Activated CD8-positive, alpha-beta memory T cell treated with anti-CD3 and anti-CD28 coated beads for 1 hour (primary cell): ENCODE results near the gene PLP2.
"Not testable (repeated sequence)": the region's sequence is repeated elsewhere in the genome, so short reads cannot be mapped to it uniquely, and the experiment has no call there.

Experiments
- DNase-seq, 2 donors: peaks; one replicate each; pipeline ENCODE4 v3.0.0-alpha.2; 2020; ENCODE audit warnings: low read depth in 1 of 2; ENCODE audit errors: extremely low read depth in 1 of 2

PLP2 gene, protein sequence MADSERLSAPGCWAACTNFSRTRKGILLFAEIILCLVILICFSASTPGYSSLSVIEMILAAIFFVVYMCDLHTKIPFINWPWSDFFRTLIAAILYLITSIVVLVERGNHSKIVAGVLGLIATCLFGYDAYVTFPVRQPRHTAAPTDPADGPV

DNA sequence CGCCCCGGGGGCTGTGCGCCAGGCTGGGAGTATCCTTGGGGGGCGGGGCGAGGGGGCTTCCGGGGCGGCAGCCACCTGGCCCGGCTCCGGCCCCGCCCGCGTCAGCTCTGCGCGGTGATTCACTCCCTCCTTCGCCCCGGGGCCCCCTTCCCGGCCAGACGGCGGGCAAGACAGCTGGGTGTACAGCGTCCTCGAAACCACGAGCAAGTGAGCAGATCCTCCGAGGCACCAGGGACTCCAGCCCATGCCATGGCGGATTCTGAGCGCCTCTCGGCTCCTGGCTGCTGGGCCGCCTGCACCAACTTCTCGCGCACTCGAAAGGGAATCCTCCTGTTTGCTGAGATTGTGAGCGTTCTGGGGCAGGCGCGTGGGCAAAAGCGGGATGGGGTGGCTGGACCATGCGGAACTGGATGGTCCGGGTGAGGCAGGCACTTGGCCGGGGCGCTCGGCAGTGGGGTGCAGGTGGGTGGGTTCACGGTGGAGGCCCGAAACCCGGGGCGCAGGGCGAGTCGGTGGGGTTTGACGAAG lies at the start of gene PLP2:
PLP2 (plus strand) TSS at position 147 of the 528 bp plus-strand sequence; CDS start at position 250, 103 bp downstream.
- DNase-seq, result peak; percentile 54 to 65

DNA sequence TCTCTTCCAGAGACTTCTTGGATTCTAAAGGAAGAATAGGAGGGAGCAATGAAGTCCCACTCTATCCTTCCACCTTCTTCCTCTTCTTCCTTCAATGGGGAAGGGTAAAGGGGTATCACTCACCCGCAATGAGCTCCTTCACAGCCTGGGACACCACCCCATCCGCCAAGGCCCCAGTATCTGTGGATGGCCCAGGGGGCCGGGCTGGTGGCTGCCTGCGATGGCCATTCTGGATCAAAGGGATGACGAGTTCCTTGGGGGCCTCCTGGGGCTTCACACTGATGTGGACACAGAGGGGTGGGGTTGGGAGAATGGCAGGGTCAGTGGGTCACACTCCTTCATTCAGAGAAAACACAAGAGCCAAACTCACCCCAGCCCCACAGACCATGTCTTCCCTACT lies 49.2 kb upstream of the PLP2 start:
- no peak for DNase-seq

DNA sequence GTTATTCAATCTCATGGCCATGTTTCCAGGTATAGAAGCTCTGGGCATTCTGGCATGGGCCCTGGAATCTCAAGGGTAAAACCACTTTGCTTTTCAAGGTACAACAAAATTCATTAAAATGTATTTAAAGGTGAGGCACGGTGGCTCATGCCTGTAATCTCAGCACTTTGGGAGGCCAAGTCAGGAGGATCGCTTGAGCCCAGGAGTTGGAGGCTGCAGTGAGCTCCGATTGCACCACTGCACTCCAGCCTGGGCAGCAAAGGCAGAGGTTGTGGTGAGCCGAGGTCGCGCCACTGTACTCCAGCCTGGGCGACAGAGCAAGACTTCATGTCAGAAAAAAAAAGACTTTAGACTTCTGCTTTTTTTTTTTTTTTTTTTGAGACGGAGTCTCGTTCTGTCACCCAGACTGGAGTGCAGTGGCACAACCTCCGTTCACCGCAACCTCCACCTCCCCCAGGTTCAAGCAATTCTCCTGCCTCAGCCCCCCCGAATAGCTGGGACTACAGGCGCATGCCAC lies 43.9 kb upstream of the PLP2 start:
- not testable (repeated sequence) for DNase-seq

DNA sequence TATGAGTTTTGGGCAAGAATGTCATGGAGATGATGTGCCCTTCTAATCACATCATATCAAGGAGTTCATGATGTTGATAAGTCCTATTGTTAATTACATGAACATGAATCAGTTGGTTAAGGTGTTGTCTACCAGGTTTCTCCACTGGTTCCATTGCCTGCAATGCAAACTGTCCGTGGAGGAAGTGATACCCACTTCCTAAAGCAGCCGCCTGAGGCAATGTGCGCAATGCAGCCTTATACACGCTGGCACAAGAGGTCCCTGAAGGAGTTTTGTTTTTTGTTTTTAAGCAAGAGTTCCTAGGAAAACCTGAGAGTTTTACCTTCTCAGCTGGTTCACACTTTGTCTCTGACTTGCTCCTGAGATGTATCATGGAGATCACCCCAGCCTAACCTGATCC lies 42.3 kb upstream of the PLP2 start:
- DNase-seq, result no peak

DNA sequence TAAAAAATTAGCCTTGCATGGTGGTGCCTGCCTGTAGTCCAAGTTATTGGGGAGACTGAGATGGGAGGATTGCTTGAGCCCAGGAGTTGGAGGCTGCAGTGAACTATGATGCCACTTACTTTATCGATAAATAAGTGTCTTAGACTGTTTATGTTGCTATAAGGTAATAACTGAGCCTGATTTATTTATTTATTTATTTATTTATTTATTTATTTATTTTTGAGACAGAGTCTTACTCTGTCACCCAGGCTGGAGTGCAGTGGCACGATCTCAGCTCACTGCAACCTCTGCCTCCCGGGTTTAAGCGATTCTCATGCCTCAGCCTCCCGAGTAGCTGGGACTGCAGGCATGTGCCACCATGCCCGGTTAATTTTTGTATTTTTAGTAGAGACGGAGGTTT lies 39.4 kb upstream of the PLP2 start:
- not testable (repeated sequence) for DNase-seq

DNA sequence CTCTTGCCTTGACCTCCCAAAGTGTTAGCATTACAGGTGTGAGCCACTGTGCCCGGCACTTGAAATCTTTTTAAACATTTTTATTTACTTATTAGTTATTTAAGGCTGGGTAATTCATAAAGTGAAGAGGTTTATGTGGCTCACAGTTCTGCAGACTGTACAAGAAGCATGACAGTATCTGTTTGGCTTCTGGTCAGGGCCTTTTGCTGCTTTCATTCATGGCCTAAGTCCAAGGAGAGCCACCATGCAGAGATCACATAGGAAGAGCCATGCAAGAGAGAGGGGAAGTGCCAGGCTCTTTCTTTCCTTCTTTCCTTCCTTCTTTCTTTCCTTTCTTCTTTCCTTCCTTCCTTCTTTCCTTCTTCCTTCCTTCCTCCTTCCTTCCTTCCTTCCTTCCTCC lies 37.9 kb upstream of the PLP2 start:
- DNase-seq, result no peak

DNA sequence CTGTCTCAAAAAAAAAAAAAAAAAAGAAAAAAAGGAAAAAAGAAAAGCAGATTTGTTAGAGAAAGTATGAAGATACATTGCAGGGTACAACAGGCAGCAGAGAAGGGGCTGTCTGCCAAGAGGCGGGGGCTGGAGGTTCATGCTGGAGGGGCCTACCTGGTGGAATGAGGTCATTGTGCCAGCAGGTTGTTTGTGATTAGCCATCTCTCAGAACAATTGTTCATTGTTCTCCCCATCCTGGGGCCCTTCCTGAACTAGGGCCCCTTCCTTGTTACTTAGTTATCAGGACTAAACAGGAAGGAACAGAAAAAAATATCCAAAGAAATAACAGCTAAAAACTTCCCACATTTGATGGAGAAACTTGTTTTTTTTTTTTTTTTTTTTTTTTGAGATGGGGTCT lies 34.2 kb upstream of the PLP2 start:
- no peak for DNase-seq

DNA sequence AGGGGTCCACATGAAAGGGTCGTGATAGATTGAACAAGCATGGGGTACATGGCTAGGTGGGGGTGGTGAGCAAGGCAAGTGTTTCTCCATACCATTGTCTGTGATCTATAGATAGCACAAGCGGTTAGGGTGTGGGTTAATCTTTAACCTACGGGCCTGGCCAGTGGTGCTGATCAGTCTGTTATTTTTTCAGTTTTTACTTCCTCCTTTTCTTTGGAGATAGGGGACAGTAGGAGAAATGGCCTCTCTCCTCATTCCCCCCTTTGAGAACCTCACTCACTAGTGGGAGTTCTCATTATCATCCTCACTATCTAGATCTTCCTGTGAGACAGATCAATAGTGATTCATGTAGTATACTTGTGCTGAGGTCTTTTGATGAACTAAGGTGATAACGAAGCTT lies 32.0 kb upstream of the PLP2 start:
- DNase-seq, result no peak

DNA sequence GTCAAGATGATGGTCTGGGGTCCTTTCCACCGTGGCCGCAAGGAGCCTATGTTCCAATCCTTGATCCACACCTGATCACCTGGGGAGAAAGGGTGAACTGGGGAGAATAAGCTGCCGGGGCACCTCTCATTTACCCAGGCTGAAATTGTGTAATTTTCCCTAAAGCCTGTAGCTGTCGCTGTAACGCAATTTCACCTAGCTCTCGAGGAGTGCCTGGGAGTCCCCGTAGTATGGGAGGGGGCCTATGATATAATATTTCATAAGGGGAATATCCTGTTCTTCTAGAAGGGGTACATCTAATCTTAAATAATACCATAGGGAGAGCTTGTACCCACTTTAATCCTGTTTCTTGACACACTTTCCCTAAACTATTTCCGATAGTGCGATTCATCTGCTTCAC lies 29.4 kb upstream of the PLP2 start:
- DNase-seq, result not testable (repeated sequence)

DNA sequence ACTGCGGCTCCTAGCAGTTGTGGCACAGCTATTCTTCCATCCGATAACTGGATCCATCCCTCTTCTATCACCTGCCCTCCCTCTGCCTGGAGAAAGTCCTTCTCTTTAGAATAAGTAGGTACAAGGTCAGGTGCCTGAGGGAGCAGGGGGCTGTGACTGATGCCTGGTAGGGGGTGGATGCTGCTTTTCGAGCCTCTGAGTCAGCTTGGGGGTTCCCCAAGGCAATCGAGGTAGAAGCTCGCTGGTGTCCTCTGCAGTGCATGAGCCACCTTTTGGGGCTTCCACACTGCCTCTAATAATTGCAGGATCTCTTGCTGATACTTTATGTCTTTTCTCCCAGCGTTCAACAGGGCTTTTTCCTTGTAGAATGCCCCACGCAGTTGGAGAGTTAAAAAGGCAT lies 28.5 kb upstream of the PLP2 start:
- not testable (repeated sequence) for DNase-seq

DNA sequence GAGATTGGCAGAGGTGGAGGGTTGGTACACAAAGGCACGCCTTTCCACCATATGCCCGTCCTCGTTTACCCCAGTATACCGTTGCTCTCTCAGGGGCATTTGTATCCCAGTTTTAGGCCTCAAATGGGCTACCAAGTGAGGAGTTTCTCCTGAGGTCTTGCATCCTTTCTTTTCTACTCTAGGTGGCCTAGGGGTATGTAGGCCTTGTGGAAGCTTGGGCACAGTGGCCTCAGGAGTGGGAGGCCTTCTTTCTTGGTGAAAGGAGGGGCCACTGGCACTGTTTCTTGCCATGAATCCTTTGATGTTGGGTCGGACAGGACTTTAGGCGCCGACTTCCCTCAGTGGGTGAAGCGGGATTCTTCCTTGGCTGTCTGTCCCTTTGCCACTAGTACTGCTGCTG lies 24.4 kb upstream of the PLP2 start:
- DNase-seq, result no peak

DNA sequence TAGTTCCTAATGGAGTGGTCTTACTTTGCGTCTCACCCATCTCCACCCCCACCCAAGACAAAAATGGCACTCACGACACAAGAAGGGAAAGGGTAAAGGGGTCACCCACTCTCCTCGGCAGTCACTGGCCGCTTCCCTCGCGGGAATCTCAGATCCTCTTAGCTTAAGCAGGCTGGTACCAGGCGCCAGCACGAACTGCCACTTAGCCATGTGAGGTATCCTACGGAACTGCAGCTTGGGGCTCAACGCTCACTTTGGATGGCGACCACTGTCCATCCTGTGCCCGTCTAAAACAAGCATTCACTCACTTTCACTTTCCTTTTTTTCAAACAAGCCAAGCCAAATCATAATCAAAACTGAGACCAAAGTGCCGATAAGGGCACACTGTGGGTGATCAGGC lies 23.8 kb upstream of the PLP2 start:
- DNase-seq, result no peak

DNA sequence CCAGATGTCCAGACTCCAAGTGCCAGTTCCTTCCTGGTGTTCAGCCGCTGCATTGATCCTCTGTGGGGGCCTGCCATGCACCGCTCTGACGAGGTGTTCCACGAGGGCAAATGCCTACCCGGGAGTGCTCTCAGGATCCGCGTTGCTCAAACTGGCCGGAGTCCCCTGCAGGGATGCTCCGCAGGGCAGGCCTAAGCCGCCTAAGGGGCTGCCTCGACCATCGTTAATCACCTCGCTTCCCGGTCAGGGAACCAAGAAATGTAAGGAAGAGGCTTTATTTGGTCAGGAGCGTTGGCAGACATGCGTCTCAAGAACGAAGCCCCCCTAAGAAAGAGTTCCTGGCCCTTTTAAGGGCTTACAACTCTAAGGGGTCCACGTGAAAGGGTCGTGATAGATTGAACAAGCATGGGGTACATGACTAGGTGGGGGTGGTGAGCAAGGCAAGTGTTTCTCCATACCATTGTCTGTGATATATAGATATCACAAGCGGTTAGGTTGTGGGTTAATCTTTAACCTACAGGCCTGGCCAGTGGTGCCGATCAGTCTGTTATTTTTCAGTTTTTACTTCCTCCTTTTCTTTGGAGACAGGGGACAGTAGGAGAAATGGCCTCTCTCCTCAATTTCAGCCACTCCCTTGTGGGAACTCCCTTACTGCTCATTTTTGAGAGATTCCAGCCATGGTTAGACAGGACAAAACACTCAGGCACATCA lies 23.2 kb upstream of the PLP2 start:
- DNase-seq, result not testable (repeated sequence)

DNA sequence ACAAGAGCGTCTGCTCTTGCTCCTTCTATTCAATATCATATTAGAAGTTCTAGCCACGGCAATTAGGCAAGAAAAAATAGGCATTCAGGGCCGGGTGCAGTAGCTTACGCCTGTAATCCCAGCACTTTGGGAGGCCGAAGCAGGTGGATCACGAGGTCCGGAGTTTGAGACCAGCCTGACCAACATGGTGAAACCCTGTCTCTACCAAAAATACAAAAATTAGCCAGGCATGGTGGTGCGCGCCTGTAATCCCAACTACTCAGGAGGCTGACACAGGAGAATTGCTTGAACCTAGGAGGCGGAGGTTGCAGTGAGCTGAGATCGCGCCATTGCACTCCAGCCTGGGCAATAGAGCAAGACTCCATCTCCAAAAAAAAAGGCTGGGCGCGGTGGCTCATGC lies 22.4 kb upstream of the PLP2 start:
- DNase-seq, result not testable (repeated sequence)

DNA sequence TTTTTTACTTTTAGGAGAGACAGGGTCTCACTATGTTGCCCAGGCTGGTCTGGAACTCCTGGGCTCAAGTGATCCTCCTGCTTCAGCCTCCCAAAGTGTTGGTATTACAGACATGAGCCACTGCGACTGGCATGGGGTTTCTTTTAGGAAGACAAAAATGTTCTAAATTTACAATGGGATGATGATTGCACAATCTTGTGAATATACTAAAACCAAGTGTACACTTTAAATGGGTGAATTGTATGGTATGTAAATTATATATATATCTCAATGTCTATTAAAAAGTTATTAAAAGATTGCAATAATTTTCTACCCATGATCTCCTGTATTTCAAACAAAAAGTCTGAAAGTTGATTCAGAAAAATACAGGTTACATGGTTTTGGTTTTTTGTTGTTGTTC lies 18.2 kb upstream of the PLP2 start:
- no peak for DNase-seq

DNA sequence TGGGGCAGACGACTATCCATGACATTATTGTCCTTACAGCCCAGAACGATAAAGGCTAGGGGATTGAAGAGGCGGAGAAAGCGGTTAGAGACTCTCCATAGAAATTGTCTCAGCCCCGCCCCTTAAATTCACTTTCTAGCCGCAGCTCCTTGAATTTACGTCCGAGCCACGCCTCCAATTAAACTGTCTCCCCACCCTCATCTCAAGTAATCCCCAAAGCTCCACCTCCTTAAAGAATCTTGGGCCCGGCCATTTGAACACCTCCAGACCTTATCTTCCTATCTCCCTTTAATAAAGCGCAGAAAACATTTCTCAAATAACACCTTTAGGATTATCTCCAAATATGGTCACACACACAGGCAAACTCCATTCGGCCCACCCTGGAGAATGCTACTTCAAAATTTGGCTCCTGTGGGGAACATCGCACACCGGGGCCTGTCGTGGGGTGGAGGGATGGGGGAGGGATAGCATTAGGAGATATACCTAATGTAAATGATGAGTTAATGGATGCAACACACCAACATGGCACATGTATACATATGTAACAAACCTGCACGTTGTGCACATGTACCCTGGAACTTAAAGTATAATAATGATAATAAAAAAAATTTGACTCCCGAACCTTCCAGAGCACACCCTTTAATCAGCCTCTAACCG lies 16.3 kb upstream of the PLP2 start:
- no peak for DNase-seq

DNA sequence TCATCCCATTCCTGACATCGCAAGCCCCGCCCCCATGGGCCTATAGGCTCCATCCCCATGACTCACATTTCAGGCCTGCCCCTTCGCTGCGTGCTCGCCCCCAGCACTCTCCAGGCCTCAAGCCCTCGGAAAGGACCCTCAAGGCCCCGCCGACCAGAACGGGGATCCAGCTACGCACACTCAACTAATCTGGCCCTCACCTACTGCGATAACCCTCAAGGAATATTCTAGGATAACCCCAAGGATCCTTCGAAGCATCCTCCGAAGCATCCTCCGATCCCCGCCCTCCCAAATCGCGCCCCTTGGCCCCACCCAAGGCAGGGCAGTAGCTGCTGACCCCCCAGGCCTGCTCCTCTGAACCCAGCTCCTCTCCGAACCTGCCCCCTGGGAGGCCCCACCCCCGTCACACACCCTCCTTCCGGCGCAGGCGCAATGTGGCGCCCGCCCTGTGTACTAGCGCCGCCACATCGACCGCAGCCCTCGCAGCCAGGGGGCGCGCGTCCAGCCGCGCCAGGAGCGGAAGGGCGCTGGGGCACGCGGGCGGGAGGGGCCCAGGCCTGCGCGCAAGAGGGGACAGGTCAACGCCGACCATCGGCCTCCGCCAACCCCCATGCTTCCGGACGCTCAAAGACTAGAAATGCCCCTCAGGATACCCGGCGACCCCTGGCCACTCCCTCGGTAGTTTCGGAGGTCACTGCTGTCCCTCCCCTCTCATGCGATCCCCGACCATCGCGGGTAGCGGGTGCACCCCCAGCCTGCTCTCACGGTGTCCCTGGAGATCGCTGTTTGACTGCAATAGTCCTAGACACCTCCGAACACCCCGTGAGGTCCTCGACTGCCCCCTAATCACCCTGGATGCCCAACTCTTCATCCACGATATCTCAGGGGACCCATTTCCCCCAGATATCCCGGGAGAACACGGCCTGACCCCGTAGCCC lies 15.5 kb upstream of the PLP2 start:
- DNase-seq, result peak; percentile 52 to 79

DNA sequence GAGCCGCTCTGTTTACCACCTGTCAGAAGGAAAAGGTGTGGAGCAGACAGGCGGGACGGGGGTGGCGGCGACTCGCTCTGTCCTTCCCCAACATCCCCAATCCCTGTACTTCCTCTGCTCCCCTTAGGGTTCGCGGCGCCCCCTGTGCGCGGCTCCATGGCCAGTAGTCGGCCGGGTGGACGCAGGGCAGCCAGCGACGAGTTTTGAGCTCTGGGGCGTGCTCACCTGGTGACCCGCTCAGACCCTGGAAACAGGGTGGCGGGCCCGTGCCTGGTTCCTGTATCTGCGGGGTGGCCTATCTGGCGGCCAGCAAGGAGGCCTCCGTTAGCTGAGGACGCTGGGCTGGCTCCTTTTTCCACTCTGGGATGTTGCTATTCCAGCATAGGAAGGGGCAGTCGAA lies 14.5 kb upstream of the PLP2 start:
- no peak for DNase-seq

DNA sequence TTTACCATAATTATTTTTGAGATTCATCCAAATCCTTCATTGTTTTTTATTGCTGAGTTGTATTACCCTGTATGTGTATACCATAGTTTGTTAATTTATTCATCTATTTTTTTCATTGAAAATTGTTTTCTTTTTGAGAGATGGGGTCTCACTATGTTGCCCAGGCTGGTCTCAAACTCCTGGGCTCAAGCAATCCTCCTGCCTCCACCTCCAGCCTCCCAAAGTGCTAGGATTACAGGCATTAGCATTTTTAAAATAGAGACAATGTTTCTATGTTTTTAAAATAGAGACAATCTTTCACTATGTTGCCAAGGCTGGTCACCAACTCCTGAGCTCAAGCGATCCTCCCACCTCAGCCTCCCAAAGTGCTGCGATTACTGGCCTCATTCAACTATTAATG lies 10.8 kb upstream of the PLP2 start:
- no peak for DNase-seq

DNA sequence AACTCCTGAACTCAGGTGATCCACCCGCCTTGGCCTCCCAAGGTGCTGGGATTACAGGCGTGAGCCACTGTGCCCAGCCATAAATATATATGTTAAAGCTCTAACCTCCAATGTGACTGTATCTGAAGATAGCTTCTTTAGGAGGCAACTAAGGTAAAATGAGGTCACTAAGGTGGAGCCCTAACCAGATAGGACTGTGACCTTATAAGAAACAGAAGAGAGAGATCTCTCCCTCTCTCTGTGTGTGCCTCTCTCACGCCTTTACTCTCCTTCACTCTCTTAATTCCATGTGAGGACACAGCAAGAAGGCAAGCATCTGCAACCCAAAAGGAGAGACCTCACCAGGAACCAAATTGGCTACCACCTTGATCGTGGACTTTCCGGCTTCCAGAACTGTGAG lies 10.1 kb upstream of the PLP2 start:
- no peak for DNase-seq

DNA sequence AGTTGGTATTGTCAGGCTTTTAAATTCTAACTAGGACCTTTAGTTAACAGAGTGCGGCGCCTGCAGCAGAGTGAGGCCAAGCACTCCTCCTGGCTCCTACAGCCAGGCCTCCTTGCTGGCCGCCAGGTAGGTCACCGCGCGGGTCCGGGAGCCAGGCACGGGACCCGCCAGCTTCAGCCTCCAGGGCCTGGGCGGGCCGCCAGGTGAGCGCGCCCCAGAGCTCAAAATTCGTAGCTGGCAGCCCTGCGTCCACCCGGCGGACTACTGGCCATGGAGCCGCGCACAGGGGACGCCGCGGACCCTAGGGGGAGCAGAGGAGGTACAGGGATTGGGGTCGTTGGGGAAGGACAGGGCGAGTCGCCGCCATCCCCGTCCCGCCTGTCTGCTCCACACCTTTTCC lies 9.1 kb upstream of the PLP2 start, which contains the start of gene MAGIX:
MAGIX (plus strand) TSS at position 139 of the 400 bp plus-strand sequence; CDS start at position 271, 132 bp downstream.
- no peak for DNase-seq
